ENCODE results near the gene PSMD3.

DNA sequence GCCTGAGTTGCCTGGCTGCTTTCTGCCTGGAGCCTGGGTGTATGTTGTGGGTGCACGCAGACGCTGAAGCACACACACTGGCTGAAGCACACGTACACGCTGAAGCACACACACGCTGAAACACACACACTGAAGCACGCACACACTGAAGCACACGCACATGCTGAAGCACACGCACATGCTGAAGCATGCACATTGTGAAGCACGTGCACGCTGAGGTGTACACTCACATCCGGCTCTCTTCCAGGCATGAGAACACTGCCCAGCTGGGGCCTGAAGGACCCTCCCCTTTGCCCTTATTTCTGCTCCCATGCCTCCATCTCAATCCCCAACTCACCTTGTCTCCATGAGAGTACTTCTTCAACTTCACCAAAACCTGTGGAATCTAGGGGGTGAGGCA lies 51.1 kb downstream of the PSMD3 start:
- TF ChIP-seq, protein P1, sequence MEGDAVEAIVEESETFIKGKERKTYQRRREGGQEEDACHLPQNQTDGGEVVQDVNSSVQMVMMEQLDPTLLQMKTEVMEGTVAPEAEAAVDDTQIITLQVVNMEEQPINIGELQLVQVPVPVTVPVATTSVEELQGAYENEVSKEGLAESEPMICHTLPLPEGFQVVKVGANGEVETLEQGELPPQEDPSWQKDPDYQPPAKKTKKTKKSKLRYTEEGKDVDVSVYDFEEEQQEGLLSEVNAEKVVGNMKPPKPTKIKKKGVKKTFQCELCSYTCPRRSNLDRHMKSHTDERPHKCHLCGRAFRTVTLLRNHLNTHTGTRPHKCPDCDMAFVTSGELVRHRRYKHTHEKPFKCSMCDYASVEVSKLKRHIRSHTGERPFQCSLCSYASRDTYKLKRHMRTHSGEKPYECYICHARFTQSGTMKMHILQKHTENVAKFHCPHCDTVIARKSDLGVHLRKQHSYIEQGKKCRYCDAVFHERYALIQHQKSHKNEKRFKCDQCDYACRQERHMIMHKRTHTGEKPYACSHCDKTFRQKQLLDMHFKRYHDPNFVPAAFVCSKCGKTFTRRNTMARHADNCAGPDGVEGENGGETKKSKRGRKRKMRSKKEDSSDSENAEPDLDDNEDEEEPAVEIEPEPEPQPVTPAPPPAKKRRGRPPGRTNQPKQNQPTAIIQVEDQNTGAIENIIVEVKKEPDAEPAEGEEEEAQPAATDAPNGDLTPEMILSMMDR (IDR thresholded peaks at IDR 0.05), result no peak
- no peak for TF ChIP-seq POLR2A (IDR thresholded peaks at IDR 0.05)

Measured in esophagus squamous epithelium (tissue), 4 donors.